GM21390 (cell line): Measurements from ENCODE around the gene SRPK2.

Experiments used
- ATAC-seq: cut with Tn5 transposase; IDR thresholded peaks from one replicate; pipeline ENCODE4 v1.9.1; 2021; ENCODE audit not compliant: unreplicated experiment

SRPK2 gene

GRCh38 chr7:105141068-105141467 lies 247.7 kb downstream of the SRPK2 start:
- no peak for ATAC-seq

GRCh38 chr7:105139381-105139780 lies 249.3 kb downstream of the SRPK2 start:
- ATAC-seq, result no peak

GRCh38 chr7:105137898-105138297 lies 250.8 kb downstream of the SRPK2 start:
- ATAC-seq, result no peak

GRCh38 chr7:105136221-105136620 lies 252.5 kb downstream of the SRPK2 start:
- ATAC-seq, result no peak

GRCh38 chr7:105133986-105134655 lies 254.6 kb downstream of the SRPK2 start:
- ATAC-seq, result no peak

- ATAC-seq, result no peak
Measured at GRCh38 chr7:105133358-105133757, 255.4 kb downstream of the SRPK2 start.

- no peak for ATAC-seq
Measured at GRCh38 chr7:105132835-105133234, 255.9 kb downstream of the SRPK2 start.

GRCh38 chr7:105132335-105132734 lies 256.4 kb downstream of the SRPK2 start:
- no peak for ATAC-seq

GRCh38 chr7:105131890-105132289 lies 256.8 kb downstream of the SRPK2 start:
- ATAC-seq, result no peak

- no peak for ATAC-seq
Measured at GRCh38 chr7:105131033-105131656, 257.6 kb downstream of the SRPK2 start.

- no peak for ATAC-seq
Measured at GRCh38 chr7:105130580-105130979, 258.1 kb downstream of the SRPK2 start.

- ATAC-seq, result no peak
Measured at GRCh38 chr7:105130048-105130447, 258.7 kb downstream of the SRPK2 start.

GRCh38 chr7:105127179-105127578 lies 261.5 kb downstream of the SRPK2 start:
- no peak for ATAC-seq

- ATAC-seq, result no peak
Measured at GRCh38 chr7:105126436-105126975, 262.2 kb downstream of the SRPK2 start.

- no peak for ATAC-seq
Measured at GRCh38 chr7:105125745-105126144, 263.0 kb downstream of the SRPK2 start.

- no peak for ATAC-seq
Measured at GRCh38 chr7:105122619-105123018, 266.1 kb downstream of the SRPK2 start.

GRCh38 chr7:105118612-105119600 lies 269.8 kb downstream of the SRPK2 start:
- peak; percentile 67 for ATAC-seq

- ATAC-seq, result no peak
Measured at GRCh38 chr7:105112440-105113418, 276.0 kb downstream of the SRPK2 start.

GRCh38 chr7:105107458-105107857 lies 281.3 kb downstream of the SRPK2 start:
- no peak for ATAC-seq

- no peak for ATAC-seq
Measured at GRCh38 chr7:105106473-105106872, 282.2 kb downstream of the SRPK2 start.
